Stomach smooth muscle (tissue), 2 donors: ENCODE data around the gene OGG1.
A peak's percentile ranks its signal among the peaks of the same experiment; 100 is the strongest.

ENCODE experiments used
- H3K27ac ChIP-seq: one replicate; pipeline ENCODE4 v1.7.0; 2013; ENCODE audit warnings: mild to moderate bottlenecking, low read length, inconsistent platforms
- H3K27me3 ChIP-seq, 2 donors: one replicate each; pipeline ENCODE4 v1.7.0; 2013; ENCODE audit warnings: low read length in 2 of 2; ENCODE audit not compliant: insufficient read depth in 2 of 2, control insufficient read depth in 1 of 2
- H3K36me3 ChIP-seq, 2 donors: one replicate each; pipeline ENCODE4 v1.7.0; 2013; ENCODE audit warnings: low read length in 2 of 2; ENCODE audit not compliant: control insufficient read depth in 2 of 2, insufficient read depth in 2 of 2
- H3K4me1 ChIP-seq: one replicate; pipeline ENCODE4 v1.7.0; 2013; ENCODE audit warnings: low read length; ENCODE audit not compliant: control insufficient read depth, insufficient read depth
- H3K4me3 ChIP-seq, 2 donors: one replicate each; pipeline ENCODE4 v1.7.0; 2013; ENCODE audit warnings: low read length in 2 of 2
- H3K9ac ChIP-seq, 2 donors: one replicate each; pipeline ENCODE4 v1.7.0; 2013; ENCODE audit warnings: low read length in 2 of 2, mild to moderate bottlenecking in 1 of 2
- H3K9me3 ChIP-seq, 2 donors: one replicate each; pipeline ENCODE4 v1.7.0; 2013; ENCODE audit warnings: low read length in 2 of 2; ENCODE audit not compliant: control insufficient read depth in 2 of 2
- donor health status: healthy.
- donor health status: Pancreatic carcinoma.

The OGG1 gene

DNA sequence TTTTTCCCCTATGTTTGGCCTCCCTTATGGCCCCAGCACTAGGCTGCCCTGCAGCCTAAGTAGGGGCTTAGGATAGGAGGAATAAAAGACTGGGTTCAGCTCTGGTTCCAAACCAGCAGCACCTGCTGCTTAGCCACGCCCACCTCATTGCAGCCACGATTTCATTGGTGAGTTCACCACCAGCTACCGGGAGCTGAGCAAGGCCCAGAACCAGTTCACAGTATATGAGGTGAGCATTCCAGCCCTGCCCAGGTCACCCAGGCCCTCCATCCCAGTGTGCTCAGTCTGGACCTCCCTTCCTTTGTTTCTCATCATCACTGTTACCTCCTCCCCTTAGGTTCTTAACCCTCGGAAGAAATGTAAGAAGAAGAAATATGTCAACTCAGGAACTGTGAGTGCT lies 34.6 kb upstream of the OGG1 start:
- Histone ChIP-seq H3K4me3 (no peak overlapping the region), H3K9me3 (no peaks in the 10 kb centered on the region), H3K4me1 (peaks cover 9% of the 10 kb centered on the region), H3K9ac (peak overlapping the region in 1 of 2 donors; percentile 13), H3K36me3 (no peaks in the 10 kb centered on the region), H3K27ac (no peak overlapping the region), H3K27me3 (no peaks in the 10 kb centered on the region)

DNA sequence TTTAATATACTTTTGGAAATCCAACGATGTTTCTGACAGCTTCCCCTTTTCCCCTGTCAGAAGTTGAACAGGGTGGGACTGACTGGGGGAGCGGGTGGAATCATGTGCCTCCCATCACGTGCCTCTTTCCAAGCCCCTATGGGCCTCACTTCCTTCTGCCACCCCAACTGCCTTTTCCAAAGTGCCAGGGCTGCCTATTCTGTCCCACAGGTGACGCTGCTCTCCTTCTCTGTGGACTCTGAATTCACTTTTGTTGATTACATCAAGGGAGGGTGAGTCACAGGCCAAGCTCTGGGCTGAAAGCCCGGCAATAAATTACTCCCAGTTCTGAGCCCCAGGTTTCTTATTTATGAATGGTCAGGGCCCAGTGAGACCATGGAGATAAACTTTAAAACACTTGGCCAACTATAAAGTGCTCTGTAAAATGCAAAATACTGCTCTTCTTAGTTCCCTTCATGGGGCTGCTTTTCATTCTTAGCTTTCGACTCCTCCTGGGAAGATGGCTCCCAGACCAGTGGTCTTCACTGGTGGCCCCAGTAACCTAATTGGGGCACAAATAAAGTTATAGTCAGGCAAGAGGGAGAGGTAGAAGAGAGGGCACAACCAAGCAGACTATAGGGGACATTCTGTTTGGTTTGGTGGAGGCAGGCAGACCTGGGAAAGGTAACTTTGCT lies 33.9 kb upstream of the OGG1 start:
- H3K4me1 ChIP-seq, result peaks cover 9% of the 10 kb centered on the region
- H3K9ac ChIP-seq, result peak overlapping the region in 1 of 2 donors; percentile 5
- no peaks in the 10 kb centered on the region for H3K36me3 ChIP-seq
- H3K4me3 ChIP-seq, result no peak overlapping the region
- peak overlapping the region; percentile 58 for H3K27ac ChIP-seq
- H3K27me3 ChIP-seq, result no peaks in the 10 kb centered on the region
- no peaks in the 10 kb centered on the region for H3K9me3 ChIP-seq

DNA sequence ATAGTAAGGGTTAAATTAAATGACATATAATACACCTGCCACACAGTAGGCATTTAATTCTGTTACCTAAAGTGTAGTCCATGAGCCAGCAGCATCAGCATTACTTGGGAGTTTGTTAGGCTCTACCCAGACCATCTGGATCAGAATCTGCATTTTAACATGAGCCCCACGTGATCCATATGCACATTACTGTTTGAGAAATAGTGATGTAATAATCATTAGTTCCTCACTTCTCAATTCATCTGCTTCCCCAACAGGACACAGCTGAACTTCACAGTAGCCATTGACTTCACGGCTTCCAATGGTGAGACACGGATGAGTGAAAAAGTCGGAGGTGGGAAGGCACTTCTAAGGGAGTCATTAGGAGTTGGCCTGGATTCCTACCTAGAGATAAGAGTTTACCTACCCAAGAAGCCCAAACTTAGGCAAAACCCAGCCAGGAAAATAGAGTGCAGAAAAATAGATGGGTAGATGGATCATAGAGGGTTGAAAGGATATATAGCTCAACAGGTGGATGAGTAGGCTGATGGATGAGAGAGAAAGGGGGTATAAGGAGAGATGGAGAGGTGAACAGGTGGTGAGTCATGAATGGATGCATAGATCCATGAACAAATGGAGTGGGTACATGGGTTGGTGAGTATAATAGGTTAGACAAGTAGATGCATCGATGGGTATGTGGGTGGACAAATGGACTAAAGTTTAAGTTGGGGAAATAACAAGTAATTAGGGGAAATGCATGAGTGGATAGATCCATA lies 32.8 kb upstream of the OGG1 start:
- H3K27ac ChIP-seq, result no peak overlapping the region
- no peaks in the 10 kb centered on the region for H3K27me3 ChIP-seq
- H3K4me3 ChIP-seq, result no peak overlapping the region
- H3K9ac ChIP-seq, result no peak overlapping the region
- no peaks in the 10 kb centered on the region for H3K36me3 ChIP-seq
- no peaks in the 10 kb centered on the region for H3K9me3 ChIP-seq
- H3K4me1 ChIP-seq, result peaks cover 9% of the 10 kb centered on the region

DNA sequence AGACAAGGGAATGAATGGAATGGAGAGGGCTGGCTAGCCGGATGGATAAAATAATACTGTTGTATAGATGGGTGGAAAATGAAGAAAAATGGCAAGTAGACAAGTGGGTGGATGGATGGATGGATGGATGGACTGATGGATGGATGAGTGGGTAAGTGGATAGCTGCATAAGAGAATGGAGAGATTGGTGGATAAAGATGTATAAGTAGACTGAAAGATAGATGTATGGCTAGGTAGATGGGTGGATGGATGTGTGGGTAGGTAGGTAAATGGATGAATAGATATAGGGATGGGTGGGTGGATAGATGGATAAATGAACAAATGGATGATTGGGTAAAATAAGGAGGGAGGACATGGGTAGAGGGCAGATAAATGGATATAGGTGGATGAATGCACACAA lies 32.2 kb upstream of the OGG1 start:
- Histone ChIP-seq H3K27me3 (no peaks in the 10 kb centered on the region), H3K36me3 (no peaks in the 10 kb centered on the region), H3K4me3 (no peak overlapping the region), H3K9ac (no peak overlapping the region), H3K27ac (no peak overlapping the region), H3K9me3 (no peaks in the 10 kb centered on the region), H3K4me1 (peaks cover 9% of the 10 kb centered on the region)

DNA sequence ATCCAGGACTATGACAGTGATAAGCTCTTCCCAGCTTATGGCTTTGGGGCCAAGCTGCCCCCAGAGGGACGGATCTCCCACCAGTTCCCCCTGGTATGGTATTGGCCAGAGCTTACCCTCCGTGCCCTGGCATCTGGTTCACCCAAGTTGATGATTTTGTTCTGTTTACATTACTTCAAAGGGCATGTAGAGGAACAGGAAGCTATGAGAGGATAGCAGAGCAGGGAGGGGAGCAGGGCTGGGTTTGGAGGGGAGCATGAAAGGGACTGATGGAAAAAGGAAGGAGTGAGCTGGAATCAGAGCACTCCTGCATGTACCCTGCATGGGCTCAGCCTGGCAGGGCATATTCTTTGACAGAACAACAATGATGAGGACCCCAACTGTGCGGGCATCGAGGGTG lies 31.6 kb upstream of the OGG1 start:
- H3K27me3 ChIP-seq, result no peaks in the 10 kb centered on the region
- no peak overlapping the region for H3K27ac ChIP-seq
- no peaks in the 10 kb centered on the region for H3K36me3 ChIP-seq
- H3K9ac ChIP-seq, result no peak overlapping the region
- H3K4me1 ChIP-seq, result peaks cover 9% of the 10 kb centered on the region
- no peak overlapping the region for H3K4me3 ChIP-seq
- no peaks in the 10 kb centered on the region for H3K9me3 ChIP-seq

DNA sequence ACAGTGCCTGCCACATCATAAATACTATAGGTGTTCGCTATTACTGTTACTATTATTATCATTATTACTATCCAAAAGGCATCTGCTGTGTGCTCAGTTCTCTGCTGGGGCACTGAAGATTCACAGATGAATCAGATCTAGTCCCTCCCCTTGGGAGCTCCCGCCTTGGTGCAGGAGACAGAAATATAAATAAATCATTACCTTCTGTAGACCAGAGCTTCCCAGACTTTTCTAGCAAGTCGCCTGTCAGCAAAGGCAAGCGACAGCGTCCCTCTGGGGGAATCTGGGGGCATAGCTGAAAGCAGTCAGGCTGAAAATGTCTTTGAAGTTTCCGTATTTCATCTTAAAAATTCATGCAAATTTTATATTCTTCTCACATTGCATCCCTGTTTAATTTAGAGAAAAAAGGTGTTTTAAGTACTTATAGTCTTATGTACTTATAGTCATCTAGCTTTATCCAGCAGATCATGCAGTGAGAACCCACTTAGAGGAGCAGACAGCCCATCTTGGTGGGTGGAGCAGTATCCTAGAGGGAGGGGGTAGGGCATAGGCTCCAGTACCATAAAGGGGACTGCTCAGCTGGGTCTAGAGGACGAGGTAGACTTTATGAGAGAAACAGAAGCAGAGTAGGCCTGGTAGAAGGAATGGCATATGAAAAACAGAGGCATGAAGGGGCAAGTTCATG lies 28.6 kb upstream of the OGG1 start:
- Histone ChIP-seq H3K27me3 (no peaks in the 10 kb centered on the region), H3K4me3 (no peak overlapping the region)

DNA sequence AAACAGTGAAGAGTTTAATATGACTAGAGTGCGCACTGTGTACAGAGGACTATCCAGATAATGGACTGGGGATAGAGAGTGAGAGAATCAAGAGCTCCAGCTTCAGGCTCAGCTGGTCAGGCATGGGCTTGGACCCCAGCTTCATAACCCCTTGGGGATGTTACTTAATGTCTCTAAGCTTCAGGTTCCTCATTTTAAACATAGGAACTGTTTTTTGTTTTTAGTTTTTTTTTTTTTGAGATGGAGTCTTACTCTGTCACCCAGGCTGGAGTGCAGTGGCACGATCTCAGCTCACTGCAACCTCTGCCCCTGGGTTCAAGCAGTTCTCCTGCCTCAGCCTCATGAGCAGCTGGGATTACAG lies 28.1 kb upstream of the OGG1 start:
- H3K9me3 ChIP-seq, result no peaks in the 10 kb centered on the region
- no peak overlapping the region for H3K4me3 ChIP-seq
- H3K27me3 ChIP-seq, result no peaks in the 10 kb centered on the region
- no peak overlapping the region for H3K27ac ChIP-seq
- H3K9ac ChIP-seq, result no peak overlapping the region
- H3K4me1 ChIP-seq, result no peaks in the 10 kb centered on the region
- H3K36me3 ChIP-seq, result no peaks in the 10 kb centered on the region

More for the DNA sequence above, 28.6 kb upstream of the OGG1 start:
- Histone ChIP-seq H3K9me3 (no peaks in the 10 kb centered on the region), H3K9ac (no peak overlapping the region), H3K4me1 (peaks cover under 1% of the 10 kb centered on the region), H3K36me3 (no peaks in the 10 kb centered on the region), H3K27ac (no peak overlapping the region)

DNA sequence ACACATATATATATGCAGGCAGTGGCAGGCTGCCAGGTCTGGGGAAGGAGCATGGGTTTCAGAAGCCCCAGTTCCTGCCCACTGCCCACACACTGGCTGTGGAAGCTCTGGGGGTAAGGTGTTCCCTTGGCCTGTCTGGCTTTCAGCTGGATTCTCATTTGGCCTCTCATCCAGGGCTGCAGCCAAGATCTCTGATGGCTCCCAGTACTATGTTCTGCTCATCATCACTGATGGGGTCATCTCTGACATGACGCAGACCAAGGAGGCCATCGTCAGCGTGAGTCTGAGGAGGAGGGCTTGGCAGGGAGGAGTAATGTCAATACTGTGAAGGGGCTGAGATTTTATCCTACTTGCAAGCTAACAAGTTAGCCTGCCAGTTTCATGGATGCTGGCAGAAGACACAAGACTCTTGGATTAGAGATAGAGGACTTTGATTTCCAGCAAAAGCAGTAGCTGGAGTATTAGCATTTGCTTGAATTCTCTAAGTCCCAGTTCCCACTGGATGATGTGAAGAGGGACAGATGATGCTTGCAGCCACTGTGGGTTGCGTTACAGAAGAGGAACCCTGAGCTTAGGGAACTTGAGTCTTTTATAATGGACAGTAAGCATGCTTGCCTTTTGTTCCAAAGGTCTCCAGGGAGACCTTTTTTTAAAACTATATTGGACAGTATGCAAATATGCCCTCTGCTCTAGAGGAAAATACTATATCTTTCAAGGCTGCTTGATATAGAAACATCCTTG lies 23.8 kb upstream of the OGG1 start:
- Histone ChIP-seq H3K9me3 (no peaks in the 10 kb centered on the region), H3K27ac (no peak overlapping the region), H3K4me1 (peaks cover 4% of the 10 kb centered on the region), H3K36me3 (no peaks in the 10 kb centered on the region), H3K4me3 (no peak overlapping the region), H3K27me3 (no peaks in the 10 kb centered on the region), H3K9ac (no peak overlapping the region)

DNA sequence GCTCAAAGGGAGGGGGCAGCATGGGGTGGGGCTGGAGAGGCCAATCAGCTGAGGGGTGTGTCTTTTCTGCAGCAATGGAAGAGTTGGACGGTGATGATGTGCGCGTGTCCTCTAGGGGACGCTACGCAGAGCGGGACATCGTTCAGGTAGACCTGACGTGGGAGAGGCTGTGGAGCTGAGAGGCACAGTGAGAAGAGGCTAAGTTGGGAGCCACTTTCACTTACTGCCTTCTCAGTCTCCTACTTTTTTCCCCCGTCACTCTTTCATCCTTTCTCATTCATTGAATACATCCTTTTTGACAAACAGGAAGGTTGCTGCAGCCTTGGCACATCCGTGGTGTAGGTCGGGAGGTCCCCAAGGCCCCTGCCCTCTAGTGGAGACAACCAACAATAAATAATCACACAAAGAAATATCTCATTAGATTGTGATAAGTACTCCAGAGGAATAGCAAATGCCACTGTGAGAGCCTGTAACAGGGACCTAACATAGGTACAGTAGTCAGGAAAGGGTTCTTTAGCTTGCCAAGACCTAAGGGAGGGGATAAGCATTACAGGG lies 22.6 kb upstream of the OGG1 start:
- Histone ChIP-seq H3K9me3 (no peaks in the 10 kb centered on the region), H3K36me3 (no peaks in the 10 kb centered on the region), H3K27me3 (no peaks in the 10 kb centered on the region), H3K4me1 (peaks cover 4% of the 10 kb centered on the region), H3K4me3 (no peak overlapping the region), H3K27ac (no peak overlapping the region), H3K9ac (no peak overlapping the region)

DNA sequence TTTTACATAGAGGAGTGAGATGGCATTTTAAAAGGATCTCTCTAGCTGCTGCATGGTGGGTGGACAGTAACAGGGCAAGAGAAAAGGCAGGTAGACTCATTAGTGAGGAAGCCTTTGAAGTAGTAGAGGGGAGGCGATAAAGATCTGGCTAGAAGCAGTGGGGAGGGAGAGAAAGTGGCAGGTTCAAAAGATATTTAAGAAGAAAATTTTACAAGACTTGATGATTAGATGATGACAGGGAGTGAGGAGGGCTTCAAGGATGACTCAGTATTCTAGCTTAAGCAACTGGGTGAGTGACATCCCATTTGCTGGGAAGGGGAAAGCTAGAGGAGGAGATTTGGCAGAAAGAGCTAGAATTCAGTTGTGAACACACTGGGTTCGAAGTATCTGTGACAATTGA lies 22.0 kb upstream of the OGG1 start:
- Histone ChIP-seq H3K4me1 (peaks cover 10% of the 10 kb centered on the region), H3K36me3 (no peaks in the 10 kb centered on the region), H3K9ac (no peak overlapping the region), H3K27ac (no peak overlapping the region), H3K9me3 (no peaks in the 10 kb centered on the region), H3K27me3 (no peaks in the 10 kb centered on the region), H3K4me3 (no peak overlapping the region)
